Colonic mucosa (tissue), 4 donors: ENCODE results near the gene BBX. TPM values are rescaled to one million over a fixed set of nuclear protein-coding genes. Genes with fewer than 3 reads are reported as not detected.

Source experiments
- DNase-seq: peaks from one replicate; pipeline ENCODE4 v3.0.0-alpha.2; 2020
- H3K27ac ChIP-seq: fragments of 200-600 bp; one replicate; pipeline ENCODE4 v1.8.0; 2021
- H3K27me3 ChIP-seq: fragments of 200-600 bp; one replicate; pipeline ENCODE4 v1.8.0; 2021
- H3K36me3 ChIP-seq: fragments of 200-600 bp; one replicate; pipeline ENCODE4 v1.8.0; 2021
- H3K4me1 ChIP-seq: fragments of 200-600 bp; one replicate; pipeline ENCODE4 v1.8.0; 2021; ENCODE audit warnings: mild to moderate bottlenecking
- H3K4me3 ChIP-seq: fragments of 200-600 bp; one replicate; pipeline ENCODE4 v1.8.0; 2021
- H3K9ac ChIP-seq, 2 donors: one replicate each; pipeline ENCODE4 v1.7.0; 2013; ENCODE audit warnings: control low read depth in 2 of 2, low read depth in 2 of 2, low read length in 2 of 2
- H3K9me3 ChIP-seq: fragments of 200-600 bp; one replicate; pipeline ENCODE4 v1.8.0; 2021
- intact Hi-C: fragments of 100-400 bp; cut with DNase I; formaldehyde crosslinking; loops from one replicate; pipeline ENCODE4 v1.14.1; 2022
- total RNA-seq, 2 donors: library from RNA; stranded (reverse); fragmentation: NEBNext Ultra II Directional in 1 of 2; extraction: Animal tissue kit (Norgen Biotek cat#: 25700) in 1 of 2; gene quantifications; one replicate each; pipeline ENCODE4 v1.2.1, GENCODE V29; 2021
- TF ChIP-seq, protein P1 (sequence below): fragments of 200-600 bp; IDR thresholded peaks from one replicate; pipeline ENCODE4 v1.8.0; 2022; ENCODE audit warnings: antibody characterized with exemption, mild to moderate bottlenecking
- donor health status: healthy.
- donor health status: DM: no; HTN: no; CAD: no.
- donor health status: DM: no; HTN: no; CAD: no.

BBX gene
- total RNA-seq, 2 donors from 2014 or later: 21.5 to 44.3 TPM

DNA sequence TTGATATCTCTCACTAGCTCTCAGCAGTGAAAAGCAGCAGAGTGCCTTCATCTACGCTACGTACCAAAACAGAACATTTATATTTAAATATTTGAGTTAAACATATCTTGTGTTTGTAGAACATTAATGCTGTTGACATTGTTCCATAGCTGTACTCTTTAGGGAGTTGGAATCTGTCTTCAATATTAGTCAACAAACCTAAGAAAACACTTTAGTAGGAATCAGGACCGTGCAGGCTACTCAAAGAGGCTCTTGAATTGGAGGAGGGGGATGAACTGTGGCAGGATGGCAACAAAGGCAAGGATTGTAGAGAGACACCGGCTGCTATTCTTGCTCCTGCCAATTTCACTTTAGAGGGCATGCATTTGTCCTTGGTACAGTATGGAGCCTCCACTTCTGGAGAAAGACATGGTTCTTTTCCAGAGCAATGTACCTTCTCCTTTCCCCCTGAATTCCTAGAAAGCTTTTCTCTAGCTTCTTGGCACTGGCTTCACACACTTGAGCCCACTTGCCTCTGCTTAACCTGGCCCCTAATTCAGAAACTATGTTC lies 302.1 kb downstream of the BBX start:
- Histone ChIP-seq H3K36me3 (no peaks in the 10 kb centered on the region), H3K9me3 (no peaks in the 10 kb centered on the region), H3K4me1 (no peaks in the 10 kb centered on the region), H3K27me3 (no peaks in the 10 kb centered on the region), H3K4me3 (no peak overlapping the region), H3K27ac (no peak overlapping the region), H3K9ac (no peak overlapping the region)
- DNase-seq: no peak
- intact Hi-C loops: no loop called here
- TF ChIP-seq, protein P1, sequence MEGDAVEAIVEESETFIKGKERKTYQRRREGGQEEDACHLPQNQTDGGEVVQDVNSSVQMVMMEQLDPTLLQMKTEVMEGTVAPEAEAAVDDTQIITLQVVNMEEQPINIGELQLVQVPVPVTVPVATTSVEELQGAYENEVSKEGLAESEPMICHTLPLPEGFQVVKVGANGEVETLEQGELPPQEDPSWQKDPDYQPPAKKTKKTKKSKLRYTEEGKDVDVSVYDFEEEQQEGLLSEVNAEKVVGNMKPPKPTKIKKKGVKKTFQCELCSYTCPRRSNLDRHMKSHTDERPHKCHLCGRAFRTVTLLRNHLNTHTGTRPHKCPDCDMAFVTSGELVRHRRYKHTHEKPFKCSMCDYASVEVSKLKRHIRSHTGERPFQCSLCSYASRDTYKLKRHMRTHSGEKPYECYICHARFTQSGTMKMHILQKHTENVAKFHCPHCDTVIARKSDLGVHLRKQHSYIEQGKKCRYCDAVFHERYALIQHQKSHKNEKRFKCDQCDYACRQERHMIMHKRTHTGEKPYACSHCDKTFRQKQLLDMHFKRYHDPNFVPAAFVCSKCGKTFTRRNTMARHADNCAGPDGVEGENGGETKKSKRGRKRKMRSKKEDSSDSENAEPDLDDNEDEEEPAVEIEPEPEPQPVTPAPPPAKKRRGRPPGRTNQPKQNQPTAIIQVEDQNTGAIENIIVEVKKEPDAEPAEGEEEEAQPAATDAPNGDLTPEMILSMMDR: no peak

DNA sequence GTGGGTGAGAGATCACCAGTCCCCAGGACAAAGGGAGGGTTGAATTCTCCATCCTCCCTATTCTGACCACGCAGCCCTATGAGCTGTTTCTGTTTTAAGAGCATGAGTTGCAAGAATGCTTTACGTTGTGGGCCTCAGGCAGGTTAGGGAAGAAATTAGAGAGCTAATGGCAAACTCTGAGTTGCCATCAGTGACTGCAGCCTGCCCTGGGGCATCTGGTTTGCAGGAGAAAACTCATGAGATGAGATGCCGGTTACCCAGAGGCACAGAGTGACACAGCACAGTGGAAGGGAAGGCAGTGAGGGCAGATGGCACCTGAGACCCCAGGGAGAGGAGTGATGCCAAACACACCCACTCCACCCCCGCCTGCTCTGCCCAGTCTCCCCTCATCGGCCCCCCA lies 302.8 kb downstream of the BBX start:
- Histone ChIP-seq H3K9ac (no peak overlapping the region), H3K9me3 (no peaks in the 10 kb centered on the region), H3K4me3 (no peak overlapping the region), H3K4me1 (no peaks in the 10 kb centered on the region), H3K36me3 (no peaks in the 10 kb centered on the region), H3K27ac (no peak overlapping the region), H3K27me3 (no peaks in the 10 kb centered on the region)
- no peak for DNase-seq
- intact Hi-C loops: no loop called here
- TF ChIP-seq, protein P1: no peak

DNA sequence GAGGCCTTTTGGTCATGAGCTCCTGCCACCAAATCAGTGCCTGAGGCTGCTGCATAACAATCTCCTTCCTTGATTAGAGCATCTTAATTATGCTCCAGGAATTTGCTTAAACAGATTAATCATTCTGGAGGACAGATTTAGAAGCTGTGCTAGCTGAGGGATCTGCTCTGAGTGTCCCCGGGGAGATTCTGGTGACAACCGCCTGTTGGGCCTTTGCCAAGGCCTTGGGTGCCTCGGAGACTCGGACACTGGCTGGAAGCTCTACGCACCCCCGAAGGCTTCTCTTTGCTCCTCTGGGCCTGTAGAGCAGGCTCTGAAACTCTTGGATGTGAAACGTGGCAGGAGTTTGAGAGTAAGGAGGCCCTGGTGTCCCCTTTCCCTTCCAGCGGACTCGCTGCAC lies 304.0 kb downstream of the BBX start:
- H3K27ac ChIP-seq: no peak overlapping the region
- no peak overlapping the region for H3K9ac ChIP-seq
- TF ChIP-seq, protein P1: no peak
- H3K27me3 ChIP-seq: no peaks in the 10 kb centered on the region
- H3K4me3 ChIP-seq: no peak overlapping the region
- H3K9me3 ChIP-seq: no peaks in the 10 kb centered on the region
- H3K4me1 ChIP-seq: no peaks in the 10 kb centered on the region
- intact Hi-C loops: no loop called here
- H3K36me3 ChIP-seq: no peaks in the 10 kb centered on the region
- no peak for DNase-seq

DNA sequence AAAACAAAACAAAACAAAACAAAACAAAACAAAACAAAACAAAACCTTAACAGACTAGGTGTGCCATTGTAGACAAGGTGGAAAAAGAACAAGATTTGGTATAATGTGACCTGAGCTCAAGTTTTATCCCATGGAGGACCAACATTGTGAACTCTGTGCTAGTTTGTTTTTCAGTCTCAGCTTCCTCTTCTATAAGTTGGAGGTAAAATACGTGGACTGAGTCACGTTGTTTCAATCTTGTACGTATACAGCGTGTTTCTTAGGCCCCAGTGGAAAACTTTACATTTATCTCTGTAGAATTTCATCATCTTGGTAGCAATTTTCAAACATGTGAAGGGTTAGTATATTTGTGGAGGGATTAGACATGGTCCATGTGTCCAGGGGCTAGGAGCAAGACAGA lies 306.4 kb downstream of the BBX start:
- TF ChIP-seq, protein P1: no peak
- Histone ChIP-seq H3K9me3 (no peaks in the 10 kb centered on the region), H3K27me3 (no peaks in the 10 kb centered on the region), H3K36me3 (no peaks in the 10 kb centered on the region), H3K9ac (no peak overlapping the region), H3K4me1 (no peaks in the 10 kb centered on the region), H3K27ac (no peak overlapping the region), H3K4me3 (no peak overlapping the region)
- intact Hi-C loops: no loop called here
- no peak for DNase-seq

DNA sequence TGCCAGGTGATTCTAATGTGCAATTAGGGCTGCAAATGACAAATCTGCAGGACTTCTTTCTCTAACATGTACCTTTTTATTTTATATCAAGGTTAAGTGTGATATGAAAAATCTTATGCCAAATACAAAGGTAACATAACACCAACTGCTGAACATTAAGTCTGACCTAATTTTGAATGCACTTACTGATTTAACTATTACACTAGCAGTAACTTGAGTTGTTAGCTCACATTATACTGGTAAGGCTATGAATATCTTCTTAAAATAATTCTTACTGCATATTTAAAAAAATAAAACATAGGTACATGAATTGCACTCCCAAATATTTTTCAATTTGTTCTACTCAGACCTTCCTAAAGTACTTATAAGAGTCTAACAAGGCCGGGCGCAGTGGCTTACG lies 308.8 kb downstream of the BBX start:
- TF ChIP-seq, protein P1: no peak
- DNase-seq: no peak

More for the DNA sequence above, 308.8 kb downstream of the BBX start:
- H3K9me3 ChIP-seq: no peaks in the 10 kb centered on the region
- H3K4me3 ChIP-seq: no peak overlapping the region
- H3K27me3 ChIP-seq: no peaks in the 10 kb centered on the region
- H3K27ac ChIP-seq: no peak overlapping the region
- H3K9ac ChIP-seq: no peak overlapping the region
- intact Hi-C loops: no loop called here
- H3K4me1 ChIP-seq: no peaks in the 10 kb centered on the region
- H3K36me3 ChIP-seq: no peaks in the 10 kb centered on the region
